Effector CD4-positive, alpha-beta T cell (primary cell): Measurements from ENCODE around the gene SCUBE2. TPM values are rescaled to one million over a fixed set of nuclear protein-coding genes. Genes with fewer than 3 reads are reported as not detected.

Experiments used
- DNase-seq: peaks from one replicate; pipeline ENCODE4 v3.0.0-alpha.2; 2020
- total RNA-seq: gene quantifications from one replicate; lab custom pipeline; 2026; lab: John Stamatoyannopoulos, UW

SCUBE2 gene
- total RNA-seq, result not detected

DNA sequence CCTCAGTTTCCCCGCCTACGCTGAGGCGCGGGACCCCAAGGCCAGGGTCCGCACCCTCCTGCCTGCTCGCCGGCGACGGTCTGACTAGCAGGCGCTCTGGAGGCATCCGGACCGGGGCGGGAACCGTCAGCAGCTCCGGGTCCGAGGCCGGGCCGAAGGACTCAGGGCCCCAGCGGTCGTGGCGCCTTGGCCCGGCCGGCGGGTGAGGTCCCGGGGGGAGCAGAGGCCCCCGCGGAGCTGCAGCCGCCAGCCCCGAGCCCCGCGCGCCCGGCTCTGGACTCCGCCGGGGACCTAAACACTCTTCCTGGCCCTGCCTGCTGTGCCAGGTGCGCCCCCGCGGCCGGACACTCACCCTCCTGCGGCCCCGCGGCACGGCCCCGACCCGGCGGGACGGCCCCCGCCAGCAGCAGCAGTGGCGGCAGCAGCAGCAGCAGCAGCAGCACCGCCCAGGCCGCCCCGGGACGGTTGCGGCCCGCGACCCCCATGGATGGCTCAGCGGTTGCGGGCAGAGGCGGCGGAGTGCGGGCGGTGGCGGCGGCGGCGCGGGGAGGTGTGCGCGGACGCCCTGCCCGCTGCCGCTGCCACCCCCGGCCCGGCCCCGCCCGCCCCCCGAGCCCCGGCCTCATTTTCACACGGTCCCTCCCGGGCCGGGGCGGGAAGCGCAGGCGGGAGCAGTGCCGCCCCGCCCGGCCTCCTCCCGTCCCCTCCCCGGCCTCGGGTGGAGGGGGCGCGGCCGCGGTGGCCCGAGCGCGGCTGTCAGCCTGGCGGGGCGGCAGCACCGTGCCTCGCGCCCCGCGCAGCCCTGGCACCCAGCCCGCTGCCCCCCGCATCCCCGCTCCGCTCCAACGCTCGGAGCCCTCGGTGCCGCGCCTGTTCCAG lies at the start of gene SCUBE2:
Gene SCUBE2 (minus strand): TSS at position 556 of the 879 bp plus-strand sequence. CDS start 71 bp downstream, at position 485.
- no peak for DNase-seq

DNA sequence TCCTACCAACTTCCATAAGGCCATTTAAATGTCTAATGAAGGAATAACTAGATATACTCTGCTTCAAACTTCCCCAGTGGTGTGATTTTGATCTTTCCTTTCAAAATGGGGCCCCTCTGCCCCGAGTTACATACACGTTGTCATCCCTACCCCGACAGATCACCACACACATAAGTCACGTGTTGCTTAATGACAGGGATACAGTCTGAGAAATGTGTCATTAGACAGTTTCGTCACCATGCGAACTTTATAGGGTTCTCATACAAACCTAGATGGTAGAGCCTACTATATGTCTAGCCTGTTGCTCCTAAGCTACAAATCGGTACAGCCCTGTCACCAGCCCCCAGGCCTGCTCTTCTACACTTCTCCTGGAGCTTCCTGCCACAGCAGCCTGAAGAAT lies 49.8 kb upstream of the SCUBE2 start:
- no peak for DNase-seq

DNA sequence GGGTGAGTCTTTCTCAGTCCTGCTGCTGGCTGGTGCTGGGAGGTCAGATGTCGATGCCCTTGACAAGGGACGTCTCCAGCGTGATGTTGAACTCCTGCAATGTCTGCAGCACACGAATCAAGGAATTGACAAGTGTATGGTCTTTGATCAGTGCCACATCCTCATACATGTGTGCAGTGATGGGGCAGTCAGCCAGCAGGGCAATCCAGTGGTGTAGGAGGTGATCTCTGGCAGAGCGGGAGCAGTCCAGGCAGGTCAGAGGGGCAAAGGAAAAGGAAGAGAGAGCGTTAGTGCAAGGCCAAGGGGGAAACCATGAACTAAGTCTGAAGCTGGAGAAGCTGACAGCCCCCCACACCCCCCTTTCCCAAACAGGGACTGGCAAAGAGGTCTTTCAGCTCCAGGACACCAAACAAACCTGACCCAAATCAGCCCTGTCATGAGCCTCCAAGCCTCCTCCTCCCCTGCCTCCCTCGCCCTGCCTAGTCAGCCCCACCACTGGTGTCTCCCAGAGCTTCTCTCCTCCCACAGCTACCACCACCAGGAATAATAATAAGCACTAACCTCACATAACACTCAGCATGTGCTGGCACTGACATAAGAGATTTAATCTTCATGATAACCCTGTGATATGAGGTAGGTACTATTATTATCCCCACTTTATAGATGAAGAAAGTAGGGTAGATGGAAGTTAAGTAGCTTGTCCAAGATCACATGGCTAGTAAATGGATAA lies 48.4 kb upstream of the SCUBE2 start:
- DNase-seq, result no peak

DNA sequence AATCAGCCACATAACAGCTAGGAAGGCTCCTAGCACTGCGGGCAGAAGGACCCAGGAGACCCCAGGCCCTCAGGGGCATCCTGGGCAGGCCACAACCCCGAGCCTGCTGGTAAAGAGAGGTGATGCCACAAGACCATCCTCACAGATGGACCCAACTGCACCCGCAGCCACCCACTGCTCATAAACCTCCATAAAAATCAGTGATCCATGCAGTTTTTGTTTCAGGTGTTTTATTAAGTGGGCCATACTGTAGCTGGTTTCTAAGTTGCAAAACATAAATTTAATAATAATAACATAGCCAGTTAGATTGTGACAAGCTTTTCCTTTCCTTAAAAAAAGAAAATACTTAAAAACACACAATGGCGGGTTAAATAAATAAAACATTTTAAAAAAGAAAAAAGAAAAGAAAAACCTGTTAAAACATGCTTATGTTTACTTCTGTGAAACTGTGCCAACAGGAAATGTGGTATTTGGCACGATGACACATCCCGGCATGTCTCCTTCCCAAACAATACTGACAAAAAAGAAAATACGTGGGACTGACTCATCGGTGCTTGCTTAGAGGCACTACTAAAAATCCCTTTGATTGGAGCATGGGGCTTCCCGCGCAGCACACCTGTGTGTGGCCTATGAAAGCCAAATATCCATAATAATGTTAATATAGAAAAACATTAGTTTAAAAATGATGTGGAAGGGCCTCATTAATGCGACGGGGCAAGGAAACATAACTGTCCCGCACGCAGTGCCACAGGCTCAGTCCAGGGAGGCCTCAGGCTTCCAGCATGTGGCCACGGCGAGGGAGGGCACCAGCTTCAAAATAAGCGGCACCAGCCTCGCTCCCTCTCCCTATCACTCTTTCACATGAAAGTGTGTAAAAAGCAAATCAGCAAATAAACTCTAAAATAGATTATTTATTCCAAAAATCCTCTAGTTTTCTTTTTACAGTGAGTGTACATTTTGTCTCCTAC lies 47.5 kb upstream of the SCUBE2 start:
- no peak for DNase-seq

DNA sequence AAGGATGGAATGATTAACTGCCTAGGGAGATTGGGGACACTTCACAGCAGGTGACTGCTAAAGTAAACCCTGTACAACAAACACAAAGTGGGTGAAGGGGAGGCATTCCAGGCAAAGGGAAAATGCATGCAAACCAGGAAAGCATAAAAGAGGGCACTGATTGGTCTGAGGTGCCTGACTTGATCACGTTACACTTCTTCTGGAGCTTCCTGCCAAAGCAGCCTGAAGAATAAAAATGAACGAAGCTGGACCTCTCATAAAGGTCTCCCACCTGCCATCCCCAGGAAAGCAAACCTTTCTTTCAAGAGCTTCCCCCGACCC lies 46.7 kb upstream of the SCUBE2 start:
- no peak for DNase-seq

DNA sequence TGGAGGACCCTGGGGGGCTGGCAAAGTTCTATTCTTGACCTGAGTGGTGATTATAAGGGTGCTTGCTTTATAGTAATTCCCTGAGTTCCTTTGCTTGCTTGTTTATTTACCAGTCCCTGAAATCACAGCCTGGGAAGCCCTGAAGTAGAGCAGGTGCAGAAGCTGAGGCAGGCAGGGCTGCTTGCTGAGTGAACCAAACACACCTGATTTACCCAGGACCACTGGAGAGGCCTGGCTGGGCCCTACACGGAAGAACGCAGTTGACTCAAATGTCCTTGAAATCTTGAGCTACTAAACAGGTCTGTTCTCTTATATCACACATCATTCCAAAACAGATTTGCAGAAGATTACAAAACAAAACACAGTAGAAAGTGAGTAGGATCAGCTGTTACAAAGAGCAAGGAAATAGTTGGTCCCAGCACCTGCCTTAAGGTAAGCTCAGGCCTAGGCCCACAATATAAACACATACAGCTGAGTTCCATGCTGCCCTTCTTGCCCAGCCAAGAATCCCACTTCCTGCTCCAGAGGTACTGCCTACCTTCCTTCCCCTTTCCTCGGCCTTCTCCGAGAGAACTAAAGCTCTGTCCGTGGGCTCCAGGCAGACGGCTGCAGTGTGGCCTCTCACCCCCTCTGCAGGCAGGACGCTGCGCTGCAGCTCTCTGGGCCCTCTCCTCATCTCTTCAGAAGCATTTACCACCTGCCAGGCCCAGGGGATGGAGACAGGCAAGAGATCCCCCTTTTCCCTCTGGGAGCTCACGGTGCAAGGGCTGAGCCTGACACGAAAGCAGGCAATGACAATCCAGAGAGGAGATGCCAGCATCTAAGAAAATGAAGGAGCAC lies 46.1 kb upstream of the SCUBE2 start:
- peak; percentile 42 for DNase-seq

DNA sequence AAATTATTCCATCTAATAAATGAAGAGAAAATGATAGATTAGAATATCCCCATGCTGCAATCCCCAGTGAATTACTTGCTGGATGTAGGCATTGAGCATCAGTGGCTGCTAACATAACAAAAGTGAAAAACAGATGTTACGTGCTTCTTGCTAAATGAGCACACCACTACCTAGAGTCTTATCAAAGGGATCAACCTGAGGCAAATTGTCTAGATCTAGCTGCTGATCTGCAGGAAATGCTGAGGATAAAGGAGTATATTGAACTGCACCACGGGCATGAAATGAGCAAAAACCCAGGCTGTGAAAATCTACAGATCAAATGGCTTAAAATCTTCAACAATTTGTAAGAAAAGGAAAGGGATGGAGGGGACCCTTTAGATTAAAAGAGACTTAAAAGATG lies 45.3 kb upstream of the SCUBE2 start:
- no peak for DNase-seq

DNA sequence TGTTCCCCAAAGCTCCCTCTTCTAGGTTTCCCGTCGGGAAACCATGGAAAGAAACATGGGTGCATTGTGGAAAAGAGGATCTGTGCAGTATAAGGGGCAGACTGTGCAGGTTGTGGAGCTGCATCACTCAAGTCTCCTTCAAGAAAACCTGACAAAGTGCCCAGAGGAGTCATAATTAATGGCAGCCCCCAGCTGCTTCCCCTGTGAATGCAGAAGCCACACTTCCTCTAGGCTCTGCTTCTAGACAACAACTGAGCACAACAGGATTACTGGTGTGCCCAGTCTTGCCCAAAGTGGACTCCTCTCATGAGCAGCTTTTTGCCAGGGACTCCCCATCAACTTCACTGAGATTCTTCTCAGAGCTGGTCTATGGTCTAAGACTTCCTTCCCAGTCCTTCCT lies 42.6 kb upstream of the SCUBE2 start:
- DNase-seq, result no peak

DNA sequence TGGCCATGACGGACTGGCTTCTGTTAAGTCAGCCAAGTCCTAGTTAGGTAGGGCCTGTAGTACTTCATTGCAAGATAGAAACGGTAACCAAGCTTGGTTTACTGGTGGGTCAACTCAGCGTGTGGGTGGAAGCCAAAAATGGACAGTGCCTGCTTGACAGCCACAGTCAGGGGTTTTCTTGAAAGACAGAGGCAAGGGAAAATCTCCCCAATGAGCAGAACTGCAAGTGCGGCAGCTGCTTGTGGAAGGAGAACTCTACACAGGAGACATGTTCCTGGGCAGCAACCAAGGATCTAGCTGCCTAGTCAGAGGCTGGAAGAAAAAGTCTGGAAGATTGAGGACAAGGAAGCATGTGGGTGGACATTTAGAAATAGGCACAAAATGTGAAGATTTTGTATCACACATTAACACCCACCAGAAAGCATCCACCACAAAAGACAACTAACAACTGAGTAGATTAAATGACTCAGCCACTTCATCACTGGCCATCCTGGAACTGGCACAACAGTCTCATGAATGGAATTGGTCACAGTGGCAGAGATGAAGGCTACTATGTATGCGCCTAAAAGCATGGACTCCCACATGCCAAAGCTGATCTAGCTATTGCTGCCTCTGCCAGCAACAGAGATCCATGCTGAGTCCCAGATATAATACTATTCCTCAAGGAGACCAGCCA lies 40.9 kb upstream of the SCUBE2 start:
- no peak for DNase-seq

DNA sequence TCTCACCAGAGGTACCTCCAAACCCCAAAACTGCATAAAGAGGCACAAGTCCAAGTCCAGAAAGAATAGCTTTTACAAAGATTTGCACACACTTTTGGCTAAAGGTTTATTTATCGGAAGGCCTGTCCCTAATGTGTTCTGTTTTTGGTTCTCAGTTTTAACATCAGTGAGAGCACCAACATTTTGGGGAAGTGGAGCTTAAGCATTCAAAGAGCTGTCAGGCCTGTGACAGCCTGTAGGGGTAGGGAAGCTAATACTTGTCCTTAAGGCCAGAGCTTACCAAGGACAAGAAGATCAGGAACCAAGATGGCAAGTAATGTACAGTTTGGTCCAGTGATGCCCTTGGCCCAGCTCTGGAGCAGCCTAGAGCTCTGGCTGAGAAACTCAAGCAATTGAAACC lies 38.9 kb upstream of the SCUBE2 start:
- no peak for DNase-seq

DNA sequence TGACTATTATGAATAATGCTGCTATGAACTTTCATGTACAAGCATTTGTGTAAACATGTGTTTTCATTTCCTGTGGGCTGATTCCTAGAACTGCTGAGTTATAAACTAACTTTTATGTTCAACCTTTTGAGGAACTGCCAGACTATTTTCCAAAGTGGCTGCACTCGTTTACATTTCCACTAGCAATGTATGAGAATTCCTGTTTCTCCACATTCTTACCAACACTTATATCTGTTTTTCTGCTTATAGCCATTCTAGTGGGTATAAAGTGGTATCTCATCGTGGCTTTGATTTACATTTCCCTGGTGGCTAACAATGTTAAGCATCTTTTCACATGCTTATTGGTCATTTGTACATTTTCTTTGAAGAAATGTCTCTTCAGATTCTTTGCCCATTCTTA lies 35.2 kb upstream of the SCUBE2 start:
- no peak for DNase-seq

DNA sequence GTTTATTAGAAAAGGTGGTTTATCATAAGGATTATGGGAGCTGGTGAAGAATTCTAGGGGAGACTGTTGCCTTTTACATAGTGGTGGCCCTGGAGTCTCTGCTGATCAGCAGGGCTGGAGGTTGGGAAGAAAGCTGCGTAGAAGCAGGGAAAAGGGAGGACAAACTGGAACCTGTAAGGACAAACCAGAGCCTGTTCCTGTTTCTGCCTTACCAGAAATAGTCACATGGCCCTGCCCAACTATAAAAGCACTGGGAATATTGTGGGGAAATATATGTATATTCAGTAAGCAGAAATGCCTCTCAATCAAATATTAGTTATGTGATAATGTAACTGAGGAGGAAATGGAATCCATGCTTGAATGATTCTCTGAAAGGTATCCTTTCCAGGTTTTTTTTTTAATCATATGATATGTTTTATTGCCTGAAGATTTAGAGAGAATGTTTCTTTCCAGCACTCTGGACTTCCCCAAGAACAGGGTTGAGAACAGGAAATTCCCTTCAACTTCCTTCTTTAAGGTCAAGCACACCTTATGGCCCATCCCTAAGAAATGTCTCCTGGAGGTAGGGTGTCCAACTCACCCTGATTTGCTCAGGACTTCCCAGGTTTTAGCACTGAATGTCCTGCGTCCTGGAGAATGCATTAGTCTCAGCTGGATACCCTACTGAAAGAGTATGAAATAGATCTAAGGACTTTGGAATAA lies 33.9 kb upstream of the SCUBE2 start:
- DNase-seq, result no peak

DNA sequence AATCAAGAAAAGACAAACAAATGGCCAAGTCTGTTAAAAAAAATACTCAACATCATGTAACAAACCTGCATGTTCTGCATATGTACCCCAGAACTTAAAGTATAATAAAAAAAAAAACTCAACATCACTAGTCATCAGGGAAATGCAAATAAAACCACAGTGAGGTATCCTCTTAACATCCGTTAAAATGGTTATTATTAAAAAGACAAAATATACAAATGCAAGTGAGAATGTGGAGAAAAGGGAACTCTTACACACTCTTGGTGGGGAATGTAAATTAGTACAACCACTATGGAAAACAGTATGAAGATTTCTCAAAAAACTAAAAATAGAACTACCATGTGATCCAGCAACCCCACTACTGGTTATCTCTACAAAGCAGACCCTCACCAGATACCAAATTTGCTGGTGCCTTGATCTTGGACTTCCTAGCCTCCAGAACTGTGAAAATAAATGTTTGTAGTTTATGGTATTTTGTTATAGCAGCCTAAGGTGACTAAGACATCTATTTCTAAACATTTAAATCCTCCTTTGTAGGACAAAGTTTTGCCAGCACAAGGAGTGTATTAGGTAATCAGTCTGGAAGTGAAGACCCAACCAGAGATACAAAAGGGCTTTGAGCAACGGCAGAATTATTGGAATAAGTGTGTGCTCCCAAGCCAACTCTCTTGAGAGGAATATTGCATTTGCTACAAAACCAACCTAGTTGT lies 32.4 kb upstream of the SCUBE2 start:
- DNase-seq, result no peak

DNA sequence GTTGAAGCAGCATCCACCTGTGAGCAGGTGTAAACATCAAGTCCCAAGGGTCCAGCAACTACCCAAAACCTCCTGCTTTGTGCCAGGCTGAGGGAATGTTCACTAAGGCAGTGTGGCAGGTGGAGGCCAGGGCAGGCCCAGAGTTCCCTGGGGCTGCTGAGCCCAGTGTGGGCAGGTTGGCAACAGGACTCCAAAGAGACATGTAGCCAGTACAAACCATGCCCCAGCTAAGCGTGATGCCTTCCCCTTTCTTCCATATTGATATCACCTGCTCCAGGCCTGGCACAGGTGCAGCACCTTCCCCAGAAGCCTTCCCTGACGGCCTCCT lies 30.0 kb upstream of the SCUBE2 start:
- no peak for DNase-seq

DNA sequence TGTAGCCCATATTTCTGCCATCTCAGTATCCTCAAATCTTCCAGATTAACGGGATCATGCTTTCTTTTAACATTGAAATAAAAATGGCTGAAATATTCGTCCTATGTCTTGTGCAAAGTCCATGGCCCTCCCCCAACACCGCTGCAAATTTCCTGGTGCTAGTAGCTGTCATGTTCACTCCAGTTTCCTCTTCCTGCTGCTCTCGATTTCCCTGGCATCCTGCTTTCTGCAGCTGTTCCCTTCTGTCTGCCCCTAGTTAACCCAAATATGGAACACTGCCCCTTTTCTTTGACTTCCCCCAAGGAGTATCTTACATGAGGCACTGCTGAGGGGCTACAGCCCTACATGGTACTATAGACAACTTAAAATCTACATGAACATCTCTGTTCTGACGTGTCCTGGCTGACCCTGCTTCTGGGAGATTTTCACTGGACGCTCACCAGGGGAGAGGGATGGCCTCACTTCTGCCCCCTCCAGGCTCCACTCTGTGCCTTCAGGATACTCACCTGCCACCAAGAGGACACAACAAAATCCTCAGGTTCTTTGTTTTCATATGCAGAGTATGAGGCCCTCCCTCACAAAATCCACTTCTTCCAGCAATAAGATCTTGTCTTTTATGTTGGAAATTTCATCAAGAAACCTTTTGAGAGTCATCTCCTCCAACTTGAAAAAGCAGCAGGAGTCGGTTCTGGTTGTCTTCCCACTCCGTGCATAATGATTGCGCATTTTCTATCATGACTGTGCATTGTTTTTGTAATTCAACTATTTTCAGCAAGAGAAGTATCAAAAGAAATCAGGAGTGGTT lies 29.5 kb upstream of the SCUBE2 start:
- no peak for DNase-seq

DNA sequence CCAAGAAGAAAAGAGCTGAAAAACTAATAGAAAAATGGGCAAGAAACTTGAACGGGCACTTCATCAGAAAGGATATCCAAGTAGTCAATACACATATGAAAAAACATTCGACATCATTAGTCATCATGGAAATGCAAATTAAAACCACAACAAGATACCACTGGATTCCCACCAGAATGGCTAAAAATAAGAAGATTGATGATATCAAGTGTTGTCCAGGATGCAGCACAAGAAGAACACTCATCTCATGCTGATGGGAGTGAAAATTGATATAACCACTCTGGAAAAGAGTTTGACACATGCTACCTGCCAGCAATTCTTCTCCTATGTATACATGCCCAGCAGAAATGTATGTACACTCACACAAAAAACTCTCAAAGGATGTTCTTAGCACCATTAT lies 26.9 kb upstream of the SCUBE2 start:
- no peak for DNase-seq

DNA sequence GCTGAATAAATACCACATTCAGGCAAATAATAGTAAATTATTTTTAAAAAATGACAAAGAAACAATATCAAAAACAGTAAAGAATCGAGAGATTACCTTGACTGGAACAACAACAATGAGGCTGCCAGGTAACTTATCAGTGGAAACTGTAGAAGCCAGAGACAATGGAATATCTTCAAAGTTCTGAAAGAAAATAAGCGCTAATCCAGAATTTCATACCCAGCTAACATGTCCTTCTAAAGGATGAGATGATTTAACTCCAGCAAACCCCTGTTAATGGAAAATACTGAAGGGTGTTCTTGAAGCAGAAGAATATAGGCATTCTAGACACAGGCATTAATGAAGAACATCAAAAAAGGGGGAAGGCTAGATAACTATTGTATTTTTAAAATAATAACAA lies 20.7 kb upstream of the SCUBE2 start:
- DNase-seq, result no peak

DNA sequence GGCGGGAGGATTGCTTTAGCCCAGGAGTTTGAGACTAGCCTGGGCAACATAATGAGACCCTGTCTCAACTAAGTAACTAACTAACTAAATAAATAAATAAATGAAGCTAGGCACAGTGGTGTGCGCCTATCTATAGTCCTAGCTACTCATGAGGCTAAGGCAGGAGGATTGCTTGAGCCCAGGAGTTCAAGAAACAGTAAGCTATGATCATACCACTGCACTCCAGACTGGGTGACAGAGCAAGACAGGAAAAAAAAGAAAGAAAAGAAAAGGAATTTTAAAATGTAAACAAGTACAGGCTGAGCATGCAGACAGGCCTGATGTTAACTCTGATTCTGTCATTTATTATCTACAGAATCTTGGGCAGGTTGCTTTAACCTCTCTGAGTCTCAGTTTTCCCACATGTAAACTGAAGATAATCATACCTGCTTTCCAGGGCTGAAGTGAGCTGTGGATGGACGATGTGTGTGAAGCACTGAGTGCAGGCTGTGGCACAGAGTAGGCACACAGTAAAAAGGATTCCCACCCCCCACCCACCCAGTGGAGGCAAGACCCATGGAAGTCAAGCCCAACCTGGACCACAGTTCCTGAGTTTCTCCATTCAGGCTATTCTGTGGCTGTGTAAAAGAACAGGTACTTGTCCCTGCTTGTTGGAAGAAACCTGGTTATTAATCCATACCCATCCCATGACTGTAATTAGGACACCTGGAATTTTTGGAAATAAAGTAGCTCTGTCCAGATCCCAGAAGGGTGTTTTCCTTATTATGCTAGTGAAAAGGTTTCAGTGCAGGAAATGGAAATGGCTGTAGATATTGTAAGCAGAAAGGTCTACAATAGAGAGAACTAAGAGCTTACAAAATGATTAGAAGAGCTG lies 18.7 kb upstream of the SCUBE2 start:
- DNase-seq, result no peak

DNA sequence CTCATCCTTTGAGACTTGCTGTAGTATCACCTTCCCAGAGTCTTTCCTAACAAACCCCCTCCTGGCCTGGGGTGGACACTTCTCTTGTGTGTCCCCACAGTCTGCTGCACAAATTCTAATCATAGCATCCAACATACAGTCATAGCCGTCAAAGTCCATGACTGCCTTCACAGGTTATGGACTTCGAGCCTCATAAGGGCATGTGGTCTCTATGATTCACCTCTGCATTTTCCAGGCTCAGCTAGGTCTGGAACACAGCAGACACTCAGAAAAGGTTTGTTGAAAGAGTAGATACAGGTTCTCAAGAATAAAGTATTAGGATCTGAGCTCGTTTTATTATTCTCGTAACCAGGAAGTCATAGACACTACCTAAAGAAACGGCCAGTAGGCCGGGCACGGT lies 13.2 kb upstream of the SCUBE2 start:
- no peak for DNase-seq
